SK-N-DZ (cell line): Measurements from ENCODE around the gene CDH26.

ENCODE experiments used
- DNase-seq: peaks from one replicate; pipeline ENCODE4 v3.0.0-alpha.2; 2015; ENCODE audit warnings: low spot score

The CDH26 gene

GRCh38 chr20:59985164-59985563 lies 26.9 kb downstream of the CDH26 start:
- DNase-seq, result no peak

DNA sequence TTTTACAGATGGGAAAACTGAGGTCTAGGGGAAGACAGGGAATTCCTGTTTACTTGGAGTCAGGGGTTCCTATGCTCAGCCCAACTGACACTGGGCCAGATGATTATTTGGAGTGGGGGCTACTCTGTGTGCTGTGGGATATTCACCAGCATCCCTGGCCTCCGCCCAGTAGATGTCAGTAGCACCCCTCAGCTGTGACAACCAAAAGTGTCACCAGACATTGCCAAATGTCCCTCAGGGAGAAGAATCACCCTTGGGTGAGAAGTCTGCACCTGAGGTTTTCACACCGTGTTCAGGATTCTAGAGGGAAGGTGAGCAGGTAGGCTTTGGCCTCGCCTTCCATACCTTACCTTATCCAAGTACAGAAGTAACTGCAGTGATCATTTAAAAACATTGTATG lies 27.6 kb downstream of the CDH26 start:
- DNase-seq, result no peak

DNA sequence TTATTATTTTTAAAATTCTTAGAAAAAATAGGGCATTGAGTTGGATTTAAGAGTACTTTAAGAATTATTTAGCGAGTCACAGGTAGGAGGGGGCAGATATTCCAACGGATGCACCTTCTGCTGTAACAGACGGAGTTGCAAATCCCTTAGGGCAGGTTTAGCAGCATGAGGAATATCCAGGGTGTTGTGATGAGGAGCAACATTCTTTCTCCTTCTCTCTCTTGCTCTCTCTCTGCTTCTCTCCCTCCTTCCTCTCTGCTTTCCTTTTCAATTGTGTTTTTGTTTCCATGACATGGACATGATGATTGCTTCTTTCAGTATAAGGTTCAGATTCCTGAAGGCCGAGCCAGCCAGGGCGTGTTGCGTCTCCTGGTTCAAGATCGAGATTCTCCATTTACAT lies 28.9 kb downstream of the CDH26 start:
- DNase-seq, result no peak

DNA sequence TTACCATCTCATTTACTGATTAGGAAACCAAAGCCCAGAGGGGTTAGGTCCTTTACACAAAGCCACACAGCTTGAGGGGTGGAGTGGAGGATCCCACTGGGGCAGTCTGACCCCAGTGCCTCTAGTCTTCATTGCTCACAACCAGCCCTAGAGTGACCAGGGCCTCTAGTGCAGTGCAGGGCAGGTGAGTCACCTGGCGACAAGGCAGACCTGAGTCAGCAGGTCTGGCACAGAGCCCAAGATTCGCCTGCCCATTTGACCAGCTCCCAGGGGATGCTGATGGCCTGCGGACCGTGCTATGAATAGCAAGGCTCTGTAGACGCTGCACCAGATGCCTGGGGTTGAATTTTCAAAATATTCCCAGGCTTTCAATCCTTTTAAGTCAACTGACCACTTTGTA lies 29.9 kb downstream of the CDH26 start:
- DNase-seq, result no peak

- no peak for DNase-seq
Observed at GRCh38 chr20:59992526-59993084, 34.4 kb downstream of the CDH26 start.

- no peak for DNase-seq
Observed at GRCh38 chr20:59993736-59994430, 35.7 kb downstream of the CDH26 start.

GRCh38 chr20:59994697-59995122 lies 36.5 kb downstream of the CDH26 start:
- DNase-seq, result no peak

GRCh38 chr20:59996108-59996507 lies 37.9 kb downstream of the CDH26 start:
- no peak for DNase-seq

GRCh38 chr20:59997896-59998295 lies 39.7 kb downstream of the CDH26 start:
- DNase-seq, result no peak

GRCh38 chr20:59999502-59999901 lies 41.3 kb downstream of the CDH26 start:
- no peak for DNase-seq

DNA sequence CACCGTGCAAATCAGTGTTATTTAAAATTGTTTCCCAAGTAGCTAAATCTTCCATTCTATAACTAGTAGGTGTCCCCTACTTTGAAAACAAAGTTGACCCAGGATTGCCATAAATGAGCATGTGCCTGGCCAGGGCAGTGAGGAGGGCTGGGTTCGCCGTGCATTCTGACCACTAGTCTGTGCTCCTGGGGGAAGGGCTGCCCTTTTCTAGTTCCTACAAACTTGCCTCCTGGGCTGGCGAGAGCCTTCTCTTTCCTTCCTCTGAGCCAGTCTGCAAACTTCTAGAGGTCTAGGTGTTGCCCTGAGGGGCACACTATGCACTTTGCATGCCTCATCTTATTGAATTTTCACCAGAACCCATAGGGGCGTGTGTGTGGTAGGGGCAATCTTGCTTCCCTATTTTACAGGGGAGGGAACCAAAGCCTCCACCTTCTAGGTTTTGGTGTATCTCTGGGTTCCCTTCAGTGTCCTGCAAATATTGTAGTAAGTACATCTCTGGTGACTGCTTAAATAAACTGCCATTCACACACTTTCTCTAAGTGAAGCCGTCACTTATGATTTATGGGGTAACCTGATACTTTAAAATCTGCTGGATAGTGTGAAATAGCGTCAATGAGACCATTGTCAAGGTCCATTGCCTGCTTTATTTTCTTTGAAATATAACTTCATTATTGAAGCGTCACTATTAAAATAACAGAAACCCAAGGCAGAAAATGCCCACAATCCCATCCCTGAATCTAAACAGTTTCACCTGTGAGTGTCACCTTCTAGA lies 42.2 kb downstream of the CDH26 start:
- no peak for DNase-seq

DNA sequence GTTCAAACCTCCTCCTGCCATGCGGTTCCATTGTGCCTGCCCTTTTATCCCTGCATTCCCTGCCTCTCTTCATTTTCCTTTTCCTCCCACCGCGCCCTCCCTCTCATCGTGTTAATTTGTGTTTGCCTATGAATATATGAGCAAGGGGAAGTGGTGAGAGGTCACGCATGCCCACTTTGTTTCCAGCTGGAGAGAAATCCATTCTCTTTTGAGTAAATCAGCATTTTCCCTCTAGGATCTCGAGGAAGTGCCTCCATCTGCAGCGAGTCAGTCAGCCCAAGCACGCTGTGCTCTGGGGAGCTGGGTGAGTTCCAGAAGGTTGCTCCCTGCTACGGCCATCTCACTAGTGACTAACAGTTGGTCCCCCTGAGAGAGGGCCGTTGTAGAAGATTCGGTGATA lies 42.9 kb downstream of the CDH26 start:
- no peak for DNase-seq

- no peak for DNase-seq
Observed at GRCh38 chr20:60003776-60004175, 45.6 kb downstream of the CDH26 start.

DNA sequence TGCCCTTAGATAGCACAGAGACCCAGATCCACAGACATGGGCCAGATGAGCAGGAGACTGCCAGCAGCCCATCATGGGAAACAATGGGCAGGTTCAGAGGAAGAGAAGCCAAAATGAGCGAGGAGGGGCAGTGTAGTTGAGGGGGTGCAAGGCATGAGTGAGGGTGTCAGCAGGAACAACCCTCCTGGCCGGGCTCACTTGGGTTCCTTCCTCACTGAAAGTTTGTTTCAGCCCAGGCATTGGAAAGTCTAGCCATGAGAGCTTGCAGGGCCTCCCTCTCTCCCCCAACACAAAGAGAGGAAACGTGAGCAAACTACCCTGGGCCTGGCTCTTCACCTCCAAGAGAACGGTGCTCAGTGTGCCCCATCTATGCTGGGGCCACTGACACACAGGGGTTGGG lies 48.0 kb downstream of the CDH26 start:
- DNase-seq, result no peak

GRCh38 chr20:60007464-60007863 lies 49.2 kb downstream of the CDH26 start:
- no peak for DNase-seq

- no peak for DNase-seq
Observed at GRCh38 chr20:60008130-60008808, 50.0 kb downstream of the CDH26 start.

DNA sequence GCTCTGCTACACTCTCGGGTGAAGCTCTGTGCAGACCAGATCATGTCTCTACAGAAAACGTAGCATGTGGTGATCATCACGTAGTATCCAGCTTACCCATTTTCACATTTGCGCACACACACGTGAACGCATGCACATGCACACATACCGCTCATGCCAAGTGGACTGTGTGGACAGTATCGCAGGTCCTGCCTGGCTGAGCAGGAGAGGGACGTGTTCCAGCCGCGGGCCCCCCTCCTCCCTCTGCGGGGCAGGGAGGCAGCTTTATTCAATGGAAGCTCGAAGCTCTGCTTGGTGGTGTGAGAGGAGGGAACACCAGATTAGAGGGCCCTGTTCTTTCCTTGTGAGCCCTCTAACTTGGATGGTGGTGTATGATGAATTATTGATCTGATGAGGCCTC lies 51.1 kb downstream of the CDH26 start:
- no peak for DNase-seq

GRCh38 chr20:60009826-60010616 lies 51.8 kb downstream of the CDH26 start:
- no peak for DNase-seq

- DNase-seq, result no peak
Observed at GRCh38 chr20:60010689-60011458, 52.7 kb downstream of the CDH26 start.
